Large intestine (tissue), 3 donors: ENCODE measurements around the gene COA4. TPM values are rescaled to one million over a fixed set of nuclear protein-coding genes. Genes with fewer than 3 reads are reported as not detected.

ENCODE experiments used
- DNase-seq, 2 donors: peaks; one replicate each; pipeline versions ENCODE4 v3.0.0 to v3.0.0-alpha.2; 2013
- H3K27ac ChIP-seq: one replicate; pipeline ENCODE4 v1.5.1; 2013; ENCODE audit warnings: low read length
- H3K27me3 ChIP-seq: 2 replicates; pipeline ENCODE4 v1.6.1; 2013; ENCODE audit warnings: low read length; ENCODE audit not compliant: control insufficient read depth, insufficient read depth
- H3K36me3 ChIP-seq: 2 replicates; pipeline ENCODE4 v1.6.1; 2013; ENCODE audit warnings: low read length; ENCODE audit not compliant: control insufficient read depth, insufficient read depth
- H3K4me1 ChIP-seq: one replicate; pipeline ENCODE4 v1.6.1; 2013; ENCODE audit warnings: low read length; ENCODE audit not compliant: control insufficient read depth, insufficient read depth
- H3K4me3 ChIP-seq: one replicate; pipeline ENCODE4 v1.5.1; 2013; ENCODE audit warnings: low read length
- H3K9me3 ChIP-seq: one replicate; pipeline ENCODE4 v1.6.1; 2013; ENCODE audit warnings: mild to moderate bottlenecking, low read depth, low read length, moderate library complexity; ENCODE audit not compliant: control insufficient read depth
- WGBS: methylation state at CpG from one replicate; pipeline ENCODE4 v1.1.5; 2013; ENCODE audit warnings: low lambda C conversion rate; ENCODE audit not compliant: insufficient coverage; 5-methylcytosine and 5-hydroxymethylcytosine counted together
- polyA plus RNA-seq: library from polyadenylated mRNA; unstranded; fragments of 120-200 nt; gene quantifications from one replicate; pipeline ENCODE4 v1.2.1, GENCODE V29; 2013

The COA4 gene
- polyA plus RNA-seq, 1 donor = 84.9 TPM

- no peak overlapping the region for H3K27ac ChIP-seq
- no peaks in the 10 kb centered on the region for H3K4me1 ChIP-seq
- no peak overlapping the region for H3K4me3 ChIP-seq
- H3K27me3 ChIP-seq = no peaks in the 10 kb centered on the region
- peaks cover 11% of the 10 kb centered on the region for H3K36me3 ChIP-seq
- DNase-seq = no peak
- WGBS = no CpG with 5 or more reads among the region's 3 CpGs
- H3K9me3 ChIP-seq = no peaks in the 10 kb centered on the region
Observed at GRCh38 chr11:73851046-73851764, 25.4 kb downstream of the COA4 start.

GRCh38 chr11:73839123-73839457 lies 37.6 kb downstream of the COA4 start:
- Histone ChIP-seq H3K4me1 (no peaks in the 10 kb centered on the region), H3K36me3 (peaks cover 5% of the 10 kb centered on the region), H3K27me3 (no peaks in the 10 kb centered on the region), H3K4me3 (no peak overlapping the region), H3K27ac (no peak overlapping the region), H3K9me3 (no peaks in the 10 kb centered on the region)
- DNase-seq = no peak

GRCh38 chr11:73838443-73839122 lies 38.1 kb downstream of the COA4 start:
- Histone ChIP-seq H3K27me3 (no peaks in the 10 kb centered on the region), H3K4me1 (no peaks in the 10 kb centered on the region), H3K4me3 (no peak overlapping the region), H3K36me3 (peaks cover 5% of the 10 kb centered on the region), H3K27ac (no peak overlapping the region), H3K9me3 (no peaks in the 10 kb centered on the region)
- no CpG with 5 or more reads among the region's 3 CpGs for WGBS
- no peak for DNase-seq

GRCh38 chr11:73833067-73833466 lies 43.6 kb downstream of the COA4 start:
- H3K4me1 ChIP-seq = no peaks in the 10 kb centered on the region
- no CpG with 5 or more reads among the region's 2 CpGs for WGBS
- H3K4me3 ChIP-seq = no peak overlapping the region
- DNase-seq = no peak
- no peaks in the 10 kb centered on the region for H3K27me3 ChIP-seq
- peaks cover 31% of the 10 kb centered on the region for H3K36me3 ChIP-seq
- no peak overlapping the region for H3K27ac ChIP-seq
- H3K9me3 ChIP-seq = no peaks in the 10 kb centered on the region

- Histone ChIP-seq H3K9me3 (no peaks in the 10 kb centered on the region), H3K4me1 (no peaks in the 10 kb centered on the region), H3K36me3 (peaks cover 48% of the 10 kb centered on the region), H3K27me3 (no peaks in the 10 kb centered on the region), H3K4me3 (no peak overlapping the region), H3K27ac (no peak overlapping the region)
- no peak for DNase-seq
- WGBS = no CpG with 5 or more reads among the region's 1 CpG
Observed at GRCh38 chr11:73830261-73830660, 46.4 kb downstream of the COA4 start.

Other genes starting within 250 kb of the COA4 start
- 5.5 TPM for gene PLEKHB1, start 230.3 kb downstream of the COA4 start, polyA plus RNA-seq
- 111 TPM for gene RAB6A, start 115.8 kb downstream of the COA4 start, polyA plus RNA-seq
- gene MRPL48, start 89.0 kb downstream of the COA4 start, polyA plus RNA-seq = 49.2 TPM
- 30.7 TPM for gene PAAF1, start 153 bp upstream of the COA4 start, polyA plus RNA-seq
- gene DNAJB13, start 74.2 kb upstream of the COA4 start, polyA plus RNA-seq = 0.22 TPM
- 47.7 TPM for gene UCP2, start 106.0 kb upstream of the COA4 start, polyA plus RNA-seq
- 2.3 TPM for gene UCP3, start 132.2 kb upstream of the COA4 start, polyA plus RNA-seq